Measurements from ENCODE around the gene GPD2. TPM values are rescaled to one million over a fixed set of nuclear protein-coding genes. Genes with fewer than 3 reads are reported as not detected.
A peak's percentile ranks its signal among the peaks of the same experiment; 100 is the strongest.

The GPD2 gene
- total RNA-seq, 1 donor from 2014 or later: 49.5 TPM

DNA sequence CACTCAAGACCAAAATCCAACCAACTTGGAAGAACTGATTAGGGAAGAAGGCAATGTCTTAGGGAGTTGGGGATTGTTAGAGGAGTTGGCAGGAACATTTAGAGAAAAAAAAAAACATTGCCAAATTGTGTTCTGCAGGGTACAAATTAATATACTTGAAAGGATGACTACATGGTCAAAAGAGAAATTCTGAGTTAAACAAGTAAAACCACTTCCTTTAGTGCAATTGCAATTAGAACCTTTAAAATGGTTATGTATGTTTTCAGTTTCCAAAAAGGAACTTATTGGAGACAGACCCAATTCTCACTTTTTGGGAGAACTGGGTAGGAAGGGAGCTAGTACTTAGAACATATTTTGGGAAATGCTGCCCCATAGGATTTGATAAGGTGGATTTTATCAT is 137.9 kb downstream of the GPD2 start:
- no peaks in the 10 kb centered on the region for H3K27me3 Mint-ChIP-seq
- H3K4me3 Mint-ChIP-seq (ENCODE audit: low read depth): no peak overlapping the region
- DNase-seq (ENCODE audit: low spot score, unreplicated experiment): no peak
- no peak overlapping the region for H3K27ac Mint-ChIP-seq
- peaks cover 29% of the 10 kb centered on the region for H3K36me3 Mint-ChIP-seq (ENCODE audit: insufficient read depth)
- H3K9me3 Mint-ChIP-seq (ENCODE audit: low read depth): no peaks in the 10 kb centered on the region
- TF ChIP-seq, protein P1, sequence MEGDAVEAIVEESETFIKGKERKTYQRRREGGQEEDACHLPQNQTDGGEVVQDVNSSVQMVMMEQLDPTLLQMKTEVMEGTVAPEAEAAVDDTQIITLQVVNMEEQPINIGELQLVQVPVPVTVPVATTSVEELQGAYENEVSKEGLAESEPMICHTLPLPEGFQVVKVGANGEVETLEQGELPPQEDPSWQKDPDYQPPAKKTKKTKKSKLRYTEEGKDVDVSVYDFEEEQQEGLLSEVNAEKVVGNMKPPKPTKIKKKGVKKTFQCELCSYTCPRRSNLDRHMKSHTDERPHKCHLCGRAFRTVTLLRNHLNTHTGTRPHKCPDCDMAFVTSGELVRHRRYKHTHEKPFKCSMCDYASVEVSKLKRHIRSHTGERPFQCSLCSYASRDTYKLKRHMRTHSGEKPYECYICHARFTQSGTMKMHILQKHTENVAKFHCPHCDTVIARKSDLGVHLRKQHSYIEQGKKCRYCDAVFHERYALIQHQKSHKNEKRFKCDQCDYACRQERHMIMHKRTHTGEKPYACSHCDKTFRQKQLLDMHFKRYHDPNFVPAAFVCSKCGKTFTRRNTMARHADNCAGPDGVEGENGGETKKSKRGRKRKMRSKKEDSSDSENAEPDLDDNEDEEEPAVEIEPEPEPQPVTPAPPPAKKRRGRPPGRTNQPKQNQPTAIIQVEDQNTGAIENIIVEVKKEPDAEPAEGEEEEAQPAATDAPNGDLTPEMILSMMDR (IDR thresholded peaks at IDR 0.05; ENCODE audit: unreplicated experiment): no peak
- peaks cover 12% of the 10 kb centered on the region for H3K4me1 Mint-ChIP-seq (ENCODE audit: low read depth)

DNA sequence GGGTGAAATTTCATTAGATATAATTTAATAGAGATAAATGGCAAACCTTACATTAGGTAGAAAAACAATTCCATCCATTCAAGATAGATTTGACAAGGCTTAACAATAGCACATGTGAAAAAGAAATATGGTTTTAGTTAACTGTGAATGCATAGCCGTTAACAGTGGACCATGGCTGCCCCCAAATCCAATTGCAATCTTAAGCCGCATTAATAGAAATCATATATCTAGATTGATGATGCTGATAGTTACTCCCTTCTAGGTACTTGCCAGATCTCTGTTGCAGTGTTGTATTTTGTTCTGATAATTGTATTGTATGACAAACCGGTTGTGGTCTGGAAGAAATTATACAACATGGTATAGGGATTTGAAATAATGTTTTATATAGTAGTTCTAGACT is 139.8 kb downstream of the GPD2 start:
- no peak overlapping the region for H3K4me3 Mint-ChIP-seq (ENCODE audit: low read depth)
- H3K36me3 Mint-ChIP-seq (ENCODE audit: insufficient read depth): peaks cover 25% of the 10 kb centered on the region
- DNase-seq (ENCODE audit: low spot score, unreplicated experiment): no peak
- no peaks in the 10 kb centered on the region for H3K9me3 Mint-ChIP-seq (ENCODE audit: low read depth)
- H3K4me1 Mint-ChIP-seq (ENCODE audit: low read depth): peaks cover 15% of the 10 kb centered on the region
- no peak overlapping the region for H3K27ac Mint-ChIP-seq
- H3K27me3 Mint-ChIP-seq: no peaks in the 10 kb centered on the region
- TF ChIP-seq, protein P1 (IDR thresholded peaks at IDR 0.05; ENCODE audit: unreplicated experiment): no peak

DNA sequence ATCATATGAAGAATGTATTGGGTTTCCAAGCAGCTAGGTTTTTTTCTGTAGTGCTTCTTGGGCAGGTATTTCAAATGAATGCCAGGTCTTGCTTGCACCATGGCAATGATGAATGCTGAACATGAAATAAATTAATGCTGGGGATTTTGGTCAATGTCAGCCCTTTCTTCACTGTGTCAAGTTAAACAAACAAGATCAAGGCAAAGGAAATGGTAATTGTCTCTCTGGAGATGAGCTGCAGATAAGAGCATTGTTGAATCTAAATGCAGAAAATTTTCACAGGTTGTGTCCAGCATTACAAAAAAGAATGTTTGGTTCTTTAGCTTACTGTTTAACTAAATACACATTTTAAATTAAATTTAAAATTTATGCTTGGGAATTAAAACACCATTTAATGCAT is 144.3 kb downstream of the GPD2 start:
- DNase-seq (ENCODE audit: low spot score, unreplicated experiment): no peak
- TF ChIP-seq, protein P1 (IDR thresholded peaks at IDR 0.05; ENCODE audit: unreplicated experiment): no peak
- H3K27ac Mint-ChIP-seq: peak overlapping the region; percentile 4
- peaks cover 9% of the 10 kb centered on the region for H3K36me3 Mint-ChIP-seq (ENCODE audit: insufficient read depth)
- H3K9me3 Mint-ChIP-seq (ENCODE audit: low read depth): no peaks in the 10 kb centered on the region
- H3K27me3 Mint-ChIP-seq: no peaks in the 10 kb centered on the region
- H3K4me3 Mint-ChIP-seq (ENCODE audit: low read depth): no peak overlapping the region
- peaks cover 15% of the 10 kb centered on the region for H3K4me1 Mint-ChIP-seq (ENCODE audit: low read depth)

DNA sequence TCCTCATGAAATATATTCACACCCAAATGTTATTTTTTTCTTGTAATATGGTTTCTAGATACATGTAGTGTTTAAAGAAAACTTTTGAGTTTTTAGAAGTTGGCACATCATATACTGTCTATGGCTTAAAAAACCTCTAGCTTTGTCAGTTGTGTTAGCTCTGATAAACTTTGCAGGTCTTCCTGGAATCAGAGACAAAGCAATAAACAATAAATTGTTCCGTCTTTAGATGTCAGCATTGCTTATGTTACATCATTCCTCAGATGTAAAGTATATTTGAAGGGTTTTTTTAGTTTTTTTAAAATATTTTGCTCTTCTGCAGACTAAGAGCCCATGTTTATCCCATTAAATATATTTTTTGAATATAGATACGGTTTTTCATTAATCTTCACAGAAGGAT is 145.1 kb downstream of the GPD2 start:
- Mint-ChIP-seq H3K4me1 (ENCODE audit: low read depth) (peaks cover 20% of the 10 kb centered on the region), H3K27ac (no peak overlapping the region), H3K27me3 (no peaks in the 10 kb centered on the region), H3K9me3 (ENCODE audit: low read depth) (no peaks in the 10 kb centered on the region), H3K36me3 (ENCODE audit: insufficient read depth) (peaks cover 9% of the 10 kb centered on the region), H3K4me3 (ENCODE audit: low read depth) (no peak overlapping the region)
- TF ChIP-seq, protein P1 (IDR thresholded peaks at IDR 0.05; ENCODE audit: unreplicated experiment): no peak
- no peak for DNase-seq (ENCODE audit: low spot score, unreplicated experiment)

DNA sequence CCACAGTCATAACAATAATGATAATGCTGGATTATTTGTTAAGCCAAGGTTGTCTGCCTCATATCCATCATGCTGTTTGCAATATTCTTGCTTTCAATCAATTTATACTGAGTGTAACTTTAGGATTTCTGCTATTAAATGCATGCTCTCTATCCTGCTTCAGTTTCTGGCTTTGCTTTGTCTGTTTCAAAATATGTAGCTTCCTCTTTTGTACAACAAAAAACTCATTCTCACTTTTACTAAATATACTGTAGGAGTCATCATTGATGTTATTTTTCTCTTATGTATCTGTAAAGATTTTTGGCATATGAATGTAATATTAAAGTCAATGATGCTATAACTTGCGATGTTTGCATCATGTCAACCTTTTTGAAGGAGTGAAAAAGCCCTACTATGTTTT is 149.3 kb downstream of the GPD2 start:
- no peaks in the 10 kb centered on the region for H3K36me3 Mint-ChIP-seq (ENCODE audit: insufficient read depth)
- no peak overlapping the region for H3K4me3 Mint-ChIP-seq (ENCODE audit: low read depth)
- H3K27me3 Mint-ChIP-seq: no peaks in the 10 kb centered on the region
- no peak for DNase-seq (ENCODE audit: low spot score, unreplicated experiment)
- H3K4me1 Mint-ChIP-seq (ENCODE audit: low read depth): peaks cover 28% of the 10 kb centered on the region
- no peaks in the 10 kb centered on the region for H3K9me3 Mint-ChIP-seq (ENCODE audit: low read depth)
- TF ChIP-seq, protein P1 (IDR thresholded peaks at IDR 0.05; ENCODE audit: unreplicated experiment): no peak
- no peak overlapping the region for H3K27ac Mint-ChIP-seq

All from progenitor cell of endocrine pancreas (in vitro differentiated cells).